GM10266 (cell line): ENCODE results near the gene PXMP2.

ENCODE experiments used
- DNase-seq: peaks from one replicate; pipeline ENCODE4 v3.0.0; 2012; ENCODE audit errors: extremely low spot score
- TF ChIP-seq, protein P1 (sequence below): IDR thresholded peaks from 2 replicates; pipeline ENCODE4 v1.5.1; 2012; ENCODE audit warnings: mild to moderate bottlenecking, low read depth; ENCODE audit not compliant: control insufficient read depth, insufficient read depth; ENCODE audit errors: missing control alignments

Gene PXMP2

DNA sequence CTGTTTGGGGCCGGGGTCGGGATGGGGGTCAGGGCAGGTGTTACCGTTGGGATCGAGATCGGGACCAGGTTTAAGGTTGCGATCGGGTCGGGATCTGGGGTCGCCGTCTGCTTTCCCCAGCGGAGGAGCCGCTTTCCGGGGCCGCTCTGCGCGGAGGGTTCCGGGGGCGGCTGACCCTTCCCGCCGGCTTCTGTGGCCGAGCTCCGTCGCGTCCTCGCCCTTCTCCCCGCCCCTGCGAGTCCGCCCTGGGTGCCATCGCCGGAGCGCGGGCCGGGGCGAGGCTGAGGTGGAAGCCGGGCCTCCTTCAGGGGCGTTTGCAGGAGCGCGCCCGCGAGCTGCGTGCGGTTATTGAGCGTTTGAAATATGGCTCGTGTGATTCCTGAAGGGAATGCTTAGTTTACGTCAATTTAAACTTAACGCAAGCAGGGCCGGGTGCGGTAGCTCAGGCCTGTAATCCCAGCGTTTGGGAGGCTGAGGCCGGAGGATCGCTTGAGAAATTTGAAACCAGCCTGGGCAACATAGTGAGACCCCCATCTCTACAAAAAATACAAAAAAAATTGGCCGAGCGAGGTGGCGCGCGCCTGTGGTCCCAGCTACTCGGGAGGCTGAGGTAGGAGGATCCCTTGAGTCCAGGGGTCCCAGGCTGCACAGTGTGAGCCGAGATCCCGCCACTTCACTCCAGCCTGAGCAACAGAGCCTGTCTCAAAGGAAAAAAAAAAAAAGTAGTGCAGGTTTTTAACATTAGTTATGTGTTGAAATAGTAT lies 23.9 kb downstream of the PXMP2 start:
- TF ChIP-seq, protein P1, sequence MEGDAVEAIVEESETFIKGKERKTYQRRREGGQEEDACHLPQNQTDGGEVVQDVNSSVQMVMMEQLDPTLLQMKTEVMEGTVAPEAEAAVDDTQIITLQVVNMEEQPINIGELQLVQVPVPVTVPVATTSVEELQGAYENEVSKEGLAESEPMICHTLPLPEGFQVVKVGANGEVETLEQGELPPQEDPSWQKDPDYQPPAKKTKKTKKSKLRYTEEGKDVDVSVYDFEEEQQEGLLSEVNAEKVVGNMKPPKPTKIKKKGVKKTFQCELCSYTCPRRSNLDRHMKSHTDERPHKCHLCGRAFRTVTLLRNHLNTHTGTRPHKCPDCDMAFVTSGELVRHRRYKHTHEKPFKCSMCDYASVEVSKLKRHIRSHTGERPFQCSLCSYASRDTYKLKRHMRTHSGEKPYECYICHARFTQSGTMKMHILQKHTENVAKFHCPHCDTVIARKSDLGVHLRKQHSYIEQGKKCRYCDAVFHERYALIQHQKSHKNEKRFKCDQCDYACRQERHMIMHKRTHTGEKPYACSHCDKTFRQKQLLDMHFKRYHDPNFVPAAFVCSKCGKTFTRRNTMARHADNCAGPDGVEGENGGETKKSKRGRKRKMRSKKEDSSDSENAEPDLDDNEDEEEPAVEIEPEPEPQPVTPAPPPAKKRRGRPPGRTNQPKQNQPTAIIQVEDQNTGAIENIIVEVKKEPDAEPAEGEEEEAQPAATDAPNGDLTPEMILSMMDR, result no peak
- no peak for DNase-seq

DNA sequence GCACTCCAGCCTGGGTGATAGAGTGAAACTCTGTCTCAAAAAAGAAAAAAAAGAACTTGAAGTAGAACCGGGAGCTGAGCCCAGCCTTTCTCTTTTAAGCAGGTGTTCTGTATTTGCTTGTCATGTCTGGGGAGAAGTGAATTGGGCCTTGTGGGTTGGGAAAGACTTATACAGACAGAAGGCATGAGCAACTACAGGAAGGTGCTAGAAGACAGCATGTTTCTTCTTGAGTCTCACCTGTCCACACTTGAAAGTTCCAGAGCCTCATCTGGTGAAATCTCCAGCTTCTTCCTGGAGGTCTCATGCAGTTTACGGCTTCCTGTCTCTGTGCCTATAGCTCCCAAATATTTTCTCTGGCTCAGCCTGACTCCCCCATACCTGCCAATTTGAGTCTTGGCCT lies 25.7 kb downstream of the PXMP2 start:
- no peak for DNase-seq
- TF ChIP-seq, protein P1, result no peak

- DNase-seq, result no peak
- TF ChIP-seq, protein P1, result no peak
These were observed 28.5 kb downstream of the PXMP2 start for GRCh38 chr12:132715874-132716273.

DNA sequence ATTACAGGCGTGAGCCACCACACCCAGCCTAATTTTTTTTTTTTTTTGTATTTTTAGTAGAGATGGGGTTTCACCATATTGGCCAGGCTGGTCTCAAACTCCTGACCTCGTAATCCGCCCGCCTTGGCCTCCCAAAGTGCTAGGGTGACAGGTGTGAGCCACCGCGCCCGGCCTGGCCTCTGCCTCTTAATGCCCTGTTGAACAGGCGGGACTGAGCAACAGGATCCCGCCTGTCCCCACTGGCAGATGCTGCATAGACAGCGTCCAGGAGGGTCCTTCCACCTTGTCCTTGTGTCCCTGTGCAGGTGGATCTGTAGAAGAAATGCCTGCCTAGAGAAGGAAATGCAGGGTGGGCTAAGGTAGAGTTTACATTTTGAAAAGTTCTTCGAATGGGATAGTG lies 29.0 kb downstream of the PXMP2 start:
- TF ChIP-seq, protein P1, result no peak
- DNase-seq, result no peak

DNA sequence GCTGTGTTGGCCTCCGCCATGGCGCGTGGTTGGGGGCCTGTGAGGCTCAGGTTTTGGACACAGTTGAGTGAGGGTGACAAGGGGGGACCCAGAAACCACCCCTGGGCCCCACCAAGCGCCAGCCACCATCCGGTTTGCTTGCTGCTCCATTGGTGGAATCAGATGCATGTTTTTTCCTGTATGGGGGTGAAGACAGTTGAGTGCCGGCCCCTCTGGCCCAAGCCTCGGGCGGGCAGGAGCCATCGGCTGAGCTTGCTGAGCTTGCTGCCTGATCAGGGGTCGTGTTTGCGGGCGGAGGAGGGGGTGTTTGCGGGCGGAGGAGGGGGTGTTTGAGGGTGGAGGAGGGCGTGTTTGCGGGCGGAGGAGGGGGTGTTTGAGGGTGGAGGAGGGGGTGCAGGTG lies 29.6 kb downstream of the PXMP2 start:
- TF ChIP-seq, protein P1, result no peak
- no peak for DNase-seq

- DNase-seq, result no peak
These were observed 30.4 kb downstream of the PXMP2 start for GRCh38 chr12:132717531-132718387.

More at GRCh38 chr12:132717531-132718387, 30.4 kb downstream of the PXMP2 start:
- TF ChIP-seq, protein P1, result no peak
